ENCODE measurements around the gene ZNF888.

- TF ChIP-seq ZNF202 (tag by site-specific recombination; IDR thresholded peaks at IDR 0.05; ENCODE audit: borderline replicate concordance) (no peak), ZNF174 (tag by site-specific recombination; IDR thresholded peaks at IDR 0.05) (no peak), ZNF16 (tag by site-specific recombination; IDR thresholded peaks at IDR 0.05; ENCODE audit: low read depth) (no peak), ZNF140 (tag by site-specific recombination; IDR thresholded peaks at IDR 0.05) (no peak)
Measured at GRCh38 chr19:52941941-52942385, 18.7 kb upstream of the ZNF888 start.
